CD4-positive, alpha-beta memory T cell (primary cell): ENCODE measurements around the gene BACE1. TPM values are rescaled to one million over a fixed set of nuclear protein-coding genes. Genes with fewer than 3 reads are reported as not detected.

Source experiments
- CTCF ChIA-PET: fragments of 350-600 bp; sonication (Branson Sonifier 250); formaldehyde crosslinking; loops from one replicate; lab custom pipeline; 2021; ENCODE audit warnings: inconsistent platforms; ENCODE audit not compliant: partially characterized antibody; lab: Charles Lee
- POLR2A ChIA-PET: fragments of 350-600 bp; sonication (Branson Sonifier 250); formaldehyde crosslinking; loops from one replicate; lab custom pipeline; 2021; ENCODE audit not compliant: partially characterized antibody; lab: Charles Lee
- DNase-seq, 5 donors: peaks; one replicate each; pipeline versions ENCODE4 v3.0.0 to v3.0.0-alpha.2; 2020 to 2022; ENCODE audit warnings: mixed read lengths in 1 of 5
- H3K27ac ChIP-seq: one replicate; pipeline ENCODE4 v1.7.0; 2013; ENCODE audit warnings: low read depth, low read length
- H3K27me3 ChIP-seq: 2 replicates; pipeline ENCODE4 v1.7.0; 2013; ENCODE audit warnings: mild to moderate bottlenecking, low read length, moderate library complexity; ENCODE audit not compliant: insufficient read depth
- H3K36me3 ChIP-seq: 2 replicates; pipeline ENCODE4 v1.7.0; 2013; ENCODE audit warnings: mild to moderate bottlenecking, low read length, moderate library complexity; ENCODE audit not compliant: insufficient read depth
- H3K4me1 ChIP-seq: 2 replicates; pipeline ENCODE4 v1.7.0; 2013; ENCODE audit warnings: mild to moderate bottlenecking, low read length, moderate library complexity; ENCODE audit not compliant: insufficient read depth
- H3K4me3 ChIP-seq, 2 donors: one replicate each; pipeline ENCODE4 v1.7.0; 2013; ENCODE audit warnings: low read length in 2 of 2, mild to moderate bottlenecking in 1 of 2
- H3K9me3 ChIP-seq, 2 donors: one replicate each; pipeline ENCODE4 v1.7.0; 2013; ENCODE audit warnings: low read length in 2 of 2, control low read depth in 1 of 2; ENCODE audit not compliant: control insufficient read depth in 1 of 2
- H3K27ac Mint-ChIP-seq, 7 donors: one replicate each; pipeline ENCODE4 v1.8.0; 2020 to 2021; ENCODE audit warnings: mixed read lengths in 7 of 7, mild to moderate bottlenecking in 6 of 7, inconsistent platforms in 3 of 7, moderate library complexity in 3 of 7
- H3K27me3 Mint-ChIP-seq, 2 donors: one replicate each; pipeline ENCODE4 v1.8.0; 2020 to 2021; ENCODE audit warnings: mixed read lengths in 2 of 2
- H3K36me3 Mint-ChIP-seq, 2 donors: one replicate each; pipeline ENCODE4 v1.8.0; 2020 to 2021; ENCODE audit warnings: mixed read lengths in 2 of 2, inconsistent platforms in 1 of 2, mild to moderate bottlenecking in 1 of 2
- H3K4me1 Mint-ChIP-seq, 4 donors: one replicate each; pipeline ENCODE4 v1.8.0; 2020 to 2021; ENCODE audit warnings: mixed read lengths in 4 of 4, mild to moderate bottlenecking in 1 of 4
- H3K4me3 Mint-ChIP-seq, 8 donors: one replicate each; pipeline ENCODE4 v1.8.0; 2020 to 2021; ENCODE audit warnings: mixed read lengths in 8 of 8, mild to moderate bottlenecking in 7 of 8, moderate library complexity in 6 of 8, inconsistent platforms in 3 of 8
- H3K9me3 Mint-ChIP-seq, 8 donors: one replicate each; pipeline ENCODE4 v1.8.0; 2020 to 2021; ENCODE audit warnings: mixed read lengths in 8 of 8, mild to moderate bottlenecking in 5 of 8, inconsistent platforms in 3 of 8, moderate library complexity in 1 of 8
- intact Hi-C: fragments of 100-400 bp; cut with micrococcal nuclease; formaldehyde crosslinking; loops from one replicate; pipeline ENCODE4 v1.15.1; 2023
- polyA plus RNA-seq, 2 donors: library from polyadenylated mRNA; unstranded; fragments of 300-500 nt; fragmentation: Illumina TruSeq; gene quantifications; one replicate each; pipeline ENCODE4 v1.2.3, GENCODE V29; 2021
- total RNA-seq, 2 experiments: library from RNA; stranded (reverse); gene quantifications; one replicate each; pipeline ENCODE4 v1.2.3, GENCODE V29; 2021

BACE1 gene
- total RNA-seq = 1 to 10 TPM; 2.7 to 2.9 TPM
- polyA plus RNA-seq = 1 to 10 TPM in 1 of 2 donors, under 1 TPM in 1; 0.65 to 1.6 TPM

- peaks cover 17% of the 10 kb centered on the region for H3K4me1 ChIP-seq
- CTCF ChIA-PET = interaction anchor here (0.8 to 2.5 kb wide), 4 partner anchors 11 to 90 kb away, joined by 3 to 10 read pairs (median 4); partner anchors contain the start of gene CEP164
- no peaks in the 10 kb centered on the region for H3K36me3 ChIP-seq
- Mint-ChIP-seq H3K27ac (peak within 1 kb of the TSS in 5 of 7 donors; percentile 39 to 89 (median 68)), H3K27me3 (peaks cover 3 to 7% of the 10 kb centered on the region in 2 donors), H3K36me3 (no peaks in the 10 kb centered on the region), H3K4me1 (peaks cover 4 to 19% (median 12%) of the 10 kb centered on the region in 4 donors), H3K9me3 (no peaks in the 10 kb centered on the region), H3K4me3 (peak within 1 kb of the TSS; percentile 86 to 92 (median 89))
- peaks cover 7% of the 10 kb centered on the region for H3K27me3 ChIP-seq
- peak in 3 of 5 donors; percentile 5 to 17 (median 11) for DNase-seq
- intact Hi-C loops = no loop called here
- H3K4me3 ChIP-seq = peak within 1 kb of the TSS; percentile 39 to 63
- no peaks in the 10 kb centered on the region for H3K9me3 ChIP-seq
- POLR2A ChIA-PET = interaction anchor here (0.7 to 2.9 kb wide), 5 partner anchors 12 to 138 kb away, joined by 3 to 20 read pairs (median 4); partner anchors contain the start of genes CEP164 and SIDT2
- H3K27ac ChIP-seq = peak within 1 kb of the TSS; percentile 26
Measured at GRCh38 chr11:117316197-117316961, at the start of gene BACE1. TSS of gene BACE1 (minus strand) at chr11:117316256. CDS start at chr11:117315795, 461 bp downstream.

- Mint-ChIP-seq H3K36me3 (peaks cover 62 to 65% of the 10 kb centered on the region in 2 donors), H3K4me1 (peaks cover 0 to 2% (median 0%) of the 10 kb centered on the region in 4 donors), H3K9me3 (no peaks in the 10 kb centered on the region), H3K27me3 (no peaks in the 10 kb centered on the region), H3K27ac (no peak overlapping the region), H3K4me3 (no peak overlapping the region)
- no peak for DNase-seq
- Histone ChIP-seq H3K27me3 (no peaks in the 10 kb centered on the region), H3K4me1 (no peaks in the 10 kb centered on the region), H3K36me3 (peaks cover 23% of the 10 kb centered on the region), H3K27ac (no peak overlapping the region), H3K4me3 (no peak overlapping the region), H3K9me3 (no peaks in the 10 kb centered on the region)
- CTCF ChIA-PET = no interaction called here
- POLR2A ChIA-PET = interaction anchor here (0.7 kb wide), 1 partner anchor 118 kb away, joined by 3 read pairs; no protein-coding TSS in a partner anchor
- intact Hi-C loops = no loop called here
Measured at GRCh38 chr11:117361432-117361831, 45.4 kb upstream of the BACE1 start.

GRCh38 chr11:117356126-117356890 lies 40.3 kb upstream of the BACE1 start:
- H3K27me3 Mint-ChIP-seq = no peaks in the 10 kb centered on the region
- H3K4me1 Mint-ChIP-seq = peaks cover 0 to 3% (median 1%) of the 10 kb centered on the region in 4 donors
- ChIA-PET CTCF (interaction anchor here (0.7 to 0.8 kb wide), 2 partner anchors 9 to 11 kb away, joined by 3 read pairs; no protein-coding TSS in a partner anchor), POLR2A (no interaction called here)
- no peaks in the 10 kb centered on the region for H3K9me3 ChIP-seq
- no peak for DNase-seq
- H3K27ac ChIP-seq = no peak overlapping the region
- no peak overlapping the region for H3K4me3 ChIP-seq
- no peak overlapping the region for H3K4me3 Mint-ChIP-seq
- peak overlapping the region in 1 of 7 donors; percentile 68 for H3K27ac Mint-ChIP-seq
- intact Hi-C loops = no loop called here
- H3K36me3 ChIP-seq = peaks cover 23% of the 10 kb centered on the region
- no peaks in the 10 kb centered on the region for H3K4me1 ChIP-seq
- H3K9me3 Mint-ChIP-seq = no peaks in the 10 kb centered on the region
- no peaks in the 10 kb centered on the region for H3K27me3 ChIP-seq
- peaks cover 56 to 67% of the 10 kb centered on the region in 2 donors for H3K36me3 Mint-ChIP-seq

DNA sequence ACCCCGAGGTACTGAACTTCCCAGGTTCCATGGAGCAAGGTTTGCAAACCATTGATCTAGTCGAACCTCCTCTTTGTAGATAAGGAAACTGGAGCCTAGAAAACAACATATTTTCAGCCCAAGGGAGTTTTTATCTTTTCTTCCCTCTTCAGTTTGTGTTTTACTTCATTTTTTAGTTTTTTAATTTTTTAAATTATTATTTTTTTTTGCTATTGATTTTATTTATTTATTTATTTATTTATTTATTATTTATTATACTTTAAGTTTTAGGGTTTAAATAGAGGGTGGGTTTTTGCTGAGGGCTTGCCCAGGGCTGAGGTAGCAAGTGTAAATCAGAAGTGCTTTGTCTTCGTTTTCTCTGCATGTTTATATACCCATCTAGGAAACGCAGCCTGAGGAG lies 38.5 kb upstream of the BACE1 start:
- Histone ChIP-seq H3K9me3 (no peaks in the 10 kb centered on the region), H3K4me3 (no peak overlapping the region), H3K27ac (no peak overlapping the region), H3K4me1 (no peaks in the 10 kb centered on the region), H3K36me3 (peaks cover 23% of the 10 kb centered on the region), H3K27me3 (no peaks in the 10 kb centered on the region)
- Mint-ChIP-seq H3K4me1 (peaks cover 0 to 3% (median 1%) of the 10 kb centered on the region in 4 donors), H3K4me3 (no peak overlapping the region), H3K27me3 (no peaks in the 10 kb centered on the region), H3K36me3 (peaks cover 54 to 64% of the 10 kb centered on the region in 2 donors), H3K27ac (peak overlapping the region in 1 of 7 donors; percentile 52), H3K9me3 (no peaks in the 10 kb centered on the region)
- POLR2A ChIA-PET = no interaction called here
- DNase-seq = no peak
- intact Hi-C loops = no loop called here
- CTCF ChIA-PET = no interaction called here

DNA sequence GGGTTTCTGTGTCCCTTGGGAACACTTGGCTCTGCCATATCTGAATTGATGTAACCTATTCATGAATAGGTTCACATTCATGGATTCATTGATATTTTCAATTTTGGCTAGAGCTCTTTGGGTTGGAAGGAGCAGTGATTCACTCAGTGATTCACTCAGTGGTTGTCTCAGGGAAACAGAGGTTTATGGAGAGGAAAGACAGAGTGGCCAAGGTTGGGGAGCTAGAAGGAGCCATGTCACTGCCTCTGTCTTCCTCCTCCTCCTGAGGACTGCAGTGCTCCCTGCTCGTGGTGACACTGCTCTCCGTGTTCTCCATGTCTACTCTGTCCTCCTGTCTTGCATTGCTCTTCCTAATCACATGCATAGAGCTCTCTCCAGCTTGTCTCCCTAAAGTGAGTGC lies 29.0 kb upstream of the BACE1 start:
- no peak for DNase-seq
- peaks cover 2 to 6% (median 4%) of the 10 kb centered on the region in 4 donors for H3K4me1 Mint-ChIP-seq
- POLR2A ChIA-PET = no interaction called here
- H3K27ac ChIP-seq = no peak overlapping the region
- H3K4me3 ChIP-seq = no peak overlapping the region
- H3K9me3 Mint-ChIP-seq = no peaks in the 10 kb centered on the region
- H3K27me3 ChIP-seq = no peaks in the 10 kb centered on the region
- no peak overlapping the region for H3K4me3 Mint-ChIP-seq
- no peaks in the 10 kb centered on the region for H3K9me3 ChIP-seq
- peaks cover 48 to 65% of the 10 kb centered on the region in 2 donors for H3K36me3 Mint-ChIP-seq
- H3K36me3 ChIP-seq = peaks cover 16% of the 10 kb centered on the region
- intact Hi-C loops = no loop called here
- H3K27ac Mint-ChIP-seq = peak overlapping the region in 3 of 7 donors; percentile 42 to 74 (median 49)
- CTCF ChIA-PET = interaction anchor here (1.2 kb wide), 1 partner anchor 11 kb away, joined by 3 read pairs; no protein-coding TSS in a partner anchor
- H3K27me3 Mint-ChIP-seq = no peaks in the 10 kb centered on the region
- H3K4me1 ChIP-seq = no peaks in the 10 kb centered on the region

DNA sequence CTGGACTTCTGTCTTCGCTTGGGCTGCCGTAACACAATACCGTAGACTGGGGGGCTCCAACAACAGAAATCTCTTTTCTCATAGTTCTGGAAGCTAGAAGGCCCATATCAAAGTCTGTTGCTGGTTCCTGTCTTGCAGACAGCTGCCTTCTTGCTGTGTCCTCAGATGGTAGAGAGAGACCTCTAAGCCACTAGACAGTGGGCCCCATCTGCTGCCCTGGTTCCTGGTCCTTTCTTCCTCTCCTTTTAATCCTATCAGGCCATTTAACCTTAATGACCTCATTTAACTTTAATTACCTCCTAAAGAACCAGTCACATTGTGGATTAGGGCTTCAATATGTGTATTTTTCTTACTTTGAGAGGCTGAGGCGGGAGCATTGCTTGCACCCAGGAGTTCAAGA lies 21.0 kb upstream of the BACE1 start:
- POLR2A ChIA-PET = no interaction called here
- Mint-ChIP-seq H3K4me1 (peaks cover 0 to 10% (median 9%) of the 10 kb centered on the region in 4 donors), H3K9me3 (no peaks in the 10 kb centered on the region), H3K4me3 (no peak overlapping the region), H3K27me3 (no peaks in the 10 kb centered on the region), H3K27ac (peak overlapping the region in 1 of 7 donors; percentile 46), H3K36me3 (peaks cover 50 to 51% of the 10 kb centered on the region in 2 donors)
- no peak for DNase-seq
- Histone ChIP-seq H3K9me3 (no peaks in the 10 kb centered on the region), H3K36me3 (no peaks in the 10 kb centered on the region), H3K27me3 (no peaks in the 10 kb centered on the region), H3K27ac (no peak overlapping the region), H3K4me3 (no peak overlapping the region), H3K4me1 (no peaks in the 10 kb centered on the region)
- intact Hi-C loops = no loop called here
- CTCF ChIA-PET = no interaction called here

DNA sequence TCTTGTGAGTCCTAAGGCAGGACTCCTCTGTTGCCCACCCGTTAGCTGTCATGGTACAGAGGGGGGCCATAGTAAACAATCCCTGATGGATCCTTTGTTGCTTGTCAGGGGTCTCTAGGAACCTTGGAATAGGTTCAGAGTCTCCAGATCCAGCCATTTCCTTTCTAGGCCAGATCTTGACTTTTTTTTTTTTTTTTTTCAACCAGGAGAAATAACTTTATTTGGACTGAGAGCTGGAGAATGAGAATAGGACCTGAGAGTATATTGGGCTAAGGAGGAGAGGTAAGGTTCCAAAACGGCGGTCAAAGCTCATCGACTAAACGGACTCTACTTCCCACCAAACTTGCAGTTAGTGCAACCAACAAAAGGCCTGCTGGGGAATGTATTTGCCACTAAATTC lies 19.3 kb upstream of the BACE1 start:
- no peaks in the 10 kb centered on the region for H3K27me3 ChIP-seq
- no peaks in the 10 kb centered on the region for H3K9me3 ChIP-seq
- H3K4me3 ChIP-seq = no peak overlapping the region
- no peak for DNase-seq
- H3K4me1 ChIP-seq = no peaks in the 10 kb centered on the region
- H3K27ac ChIP-seq = no peak overlapping the region
- intact Hi-C loops = no loop called here
- Mint-ChIP-seq H3K4me3 (no peak overlapping the region), H3K4me1 (peaks cover 5 to 13% (median 10%) of the 10 kb centered on the region in 4 donors), H3K27ac (peak overlapping the region in 1 of 7 donors; percentile 49), H3K27me3 (no peaks in the 10 kb centered on the region), H3K36me3 (peaks cover 43% of the 10 kb centered on the region in 2 donors), H3K9me3 (no peaks in the 10 kb centered on the region)
- no peaks in the 10 kb centered on the region for H3K36me3 ChIP-seq
- CTCF ChIA-PET = no interaction called here
- POLR2A ChIA-PET = no interaction called here
